ENCODE measurements around the gene CLHC1.
"Not testable (repeated sequence)": the region's sequence is repeated elsewhere in the genome, so short reads cannot be mapped to it uniquely, and the experiment has no call there.

The CLHC1 gene

GRCh38 chr2:55137024-55137958 lies 94.8 kb downstream of the CLHC1 start:
- DNase-seq (ENCODE audit: low read depth) = no peak
- TF ChIP-seq CTCF (IDR thresholded peaks at IDR 0.05; ENCODE audit: insufficient read depth, low read depth, low read length, missing control alignments) = no peak
- H3K4me3 ChIP-seq (ENCODE audit: low read depth, low read length) = no peak overlapping the region

GRCh38 chr2:55136138-55136541 lies 96.0 kb downstream of the CLHC1 start:
- H3K4me3 ChIP-seq (ENCODE audit: low read depth, low read length) = no peak overlapping the region
- TF ChIP-seq CTCF (IDR thresholded peaks at IDR 0.05; ENCODE audit: insufficient read depth, low read depth, low read length, missing control alignments) = no peak
- DNase-seq (ENCODE audit: low read depth) = no peak

DNA sequence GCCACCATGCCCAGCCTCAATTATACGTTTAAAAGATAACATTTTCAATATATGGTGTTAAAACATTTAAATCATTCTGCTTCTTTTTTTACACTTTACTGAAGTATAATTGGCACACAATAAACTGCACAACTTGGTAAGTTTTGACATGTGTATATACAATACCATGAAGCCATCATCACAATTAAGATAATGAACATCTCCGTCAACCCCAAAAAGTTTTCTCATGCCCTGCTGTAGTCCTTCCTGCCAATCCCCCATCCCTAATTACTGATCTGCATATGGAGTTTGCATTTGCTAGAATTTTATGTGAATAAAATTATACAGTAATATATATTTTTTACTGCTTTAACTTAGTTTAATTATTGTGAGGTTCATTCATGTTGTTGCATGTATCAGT lies 96.6 kb downstream of the CLHC1 start:
- DNase-seq (ENCODE audit: low read depth) = no peak
- TF ChIP-seq CTCF (IDR thresholded peaks at IDR 0.05; ENCODE audit: insufficient read depth, low read depth, low read length, missing control alignments) = no peak
- no peak overlapping the region for H3K4me3 ChIP-seq (ENCODE audit: low read depth, low read length)

GRCh38 chr2:55134316-55134706 lies 97.8 kb downstream of the CLHC1 start:
- TF ChIP-seq CTCF (IDR thresholded peaks at IDR 0.05; ENCODE audit: insufficient read depth, low read depth, low read length, missing control alignments) = no peak

GRCh38 chr2:55133467-55134315 lies 98.4 kb downstream of the CLHC1 start:
- no peak for TF ChIP-seq CTCF (IDR thresholded peaks at IDR 0.05; ENCODE audit: insufficient read depth, low read depth, low read length, missing control alignments)
- H3K4me3 ChIP-seq (ENCODE audit: low read depth, low read length) = peak overlapping the region; percentile 58

More at GRCh38 chr2:55134316-55134706, 97.8 kb downstream of the CLHC1 start:
- peak overlapping the region; percentile 58 for H3K4me3 ChIP-seq (ENCODE audit: low read depth, low read length)
- peak; percentile 16 for DNase-seq (ENCODE audit: low read depth)

DNA sequence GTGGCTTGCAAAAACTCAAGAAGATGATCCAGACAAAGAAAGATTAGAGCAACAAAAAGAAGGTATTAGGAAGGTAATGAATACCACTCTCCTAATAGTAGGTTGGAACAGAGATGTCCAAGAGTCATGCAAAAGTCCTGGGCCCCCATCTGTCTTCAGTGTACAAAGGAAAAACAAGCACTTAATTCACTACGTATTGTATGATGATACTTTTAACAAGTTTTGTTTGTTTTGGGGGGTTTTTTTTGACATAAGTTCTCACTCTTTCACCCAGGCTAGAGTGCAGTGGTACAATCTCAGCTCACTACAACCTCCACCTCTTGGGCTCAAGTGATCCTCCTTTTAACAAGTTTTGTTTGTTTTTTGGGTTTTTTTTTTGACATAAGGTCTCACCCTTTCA lies 101.2 kb downstream of the CLHC1 start:
- no peak overlapping the region for H3K4me3 ChIP-seq (ENCODE audit: low read depth, low read length)
- no peak for DNase-seq (ENCODE audit: low read depth)
- TF ChIP-seq CTCF (IDR thresholded peaks at IDR 0.05; ENCODE audit: insufficient read depth, low read depth, low read length, missing control alignments) = no peak

More at GRCh38 chr2:55133467-55134315, 98.4 kb downstream of the CLHC1 start:
- DNase-seq (ENCODE audit: low read depth) = peak; percentile 87

DNA sequence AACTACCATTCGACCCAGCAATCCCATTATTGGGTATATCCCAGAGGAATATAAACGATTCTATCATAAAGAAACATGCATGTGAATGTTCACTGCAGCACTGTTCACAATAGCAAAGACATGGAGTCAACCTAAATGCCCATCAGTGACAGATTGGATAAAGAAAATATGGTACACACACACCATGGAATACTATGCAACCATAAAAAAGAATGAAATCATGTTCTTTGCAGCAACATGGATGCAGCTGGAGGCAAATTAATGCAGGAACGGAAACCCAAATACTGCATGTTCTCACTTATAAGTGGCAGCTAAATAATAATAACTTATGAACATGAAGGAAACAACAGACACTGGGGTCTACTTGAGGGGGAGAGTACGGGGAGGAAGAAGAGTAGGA lies 105.5 kb downstream of the CLHC1 start:
- not testable (repeated sequence) for DNase-seq (ENCODE audit: low read depth); H3K4me3 ChIP-seq (ENCODE audit: low read depth, low read length)

Data from GM12865 (cell line).